Panc1 (cell line): Measurements from ENCODE around the gene OSTC. TPM values are rescaled to one million over a fixed set of nuclear protein-coding genes. Genes with fewer than 3 reads are reported as not detected.

ENCODE experiments used
- ATAC-seq: fragments of 200-7000 bp; cut with Tn5 transposase; 2 replicates; pipeline ENCODE4 v1.9.1; 2020; ENCODE audit warnings: mild to moderate bottlenecking, moderate library complexity
- BruUV-seq: library from RNA; stranded (reverse); fragments of 400-500 nt; replicated peaks from 2 replicates; lab custom pipeline; 2021; lab: Mats Ljungman, UMichigan
- CTCF ChIA-PET: fragments of 300-600 bp; sonication (Branson Sonifier 250); formaldehyde crosslinking; loops from one replicate; lab custom pipeline; 2022; ENCODE audit warnings: antibody characterized with exemption; lab: Charles Lee
- POLR2A ChIA-PET: fragments of 300-600 bp; sonication (Branson Sonifier 250); formaldehyde crosslinking; loops from one replicate; lab custom pipeline; 2022; ENCODE audit warnings: antibody characterized with exemption; lab: Charles Lee
- DNase-seq: peaks from one replicate; pipeline ENCODE4 v3.0.0-alpha.2; 2010; ENCODE audit warnings: low read depth, low spot score
- H3K27ac ChIP-seq: 2 replicates; pipeline ENCODE4 v1.5.1; 2011; ENCODE audit warnings: mild to moderate bottlenecking, low read length, inconsistent platforms
- H3K27me3 ChIP-seq: fragments of 200-500 bp; sonication (Bioruptor generic); 2 replicates; pipeline ENCODE4 v1.6.0; 2014; ENCODE audit warnings: low read length, inconsistent platforms; ENCODE audit not compliant: control insufficient read depth, insufficient read depth
- H3K36me3 ChIP-seq: fragments of 200-500 bp; sonication (Bioruptor generic); 2 replicates; pipeline ENCODE4 v1.5.1; 2014; ENCODE audit warnings: inconsistent platforms, mild to moderate bottlenecking, low read length, moderate library complexity; ENCODE audit not compliant: control insufficient read depth, insufficient read depth
- H3K4me1 ChIP-seq: 2 replicates; pipeline ENCODE4 v1.5.1; 2011; ENCODE audit warnings: inconsistent platforms, mild to moderate bottlenecking, low read length, moderate library complexity; ENCODE audit not compliant: control insufficient read depth, insufficient read depth
- H3K4me3 ChIP-seq, 2 experiments: 2 replicates each; pipeline ENCODE4 v1.5.1; 2011 to 2012; ENCODE audit warnings: low read depth in 2 of 2, low read length in 2 of 2, mild to moderate bottlenecking in 2 of 2, inconsistent platforms in 1 of 2, moderate library complexity in 1 of 2
- H3K9me3 ChIP-seq: fragments of 200-500 bp; sonication (Bioruptor generic); 2 replicates; pipeline ENCODE4 v1.5.1; 2014; ENCODE audit warnings: low read depth, mild to moderate bottlenecking, inconsistent platforms, low read length, moderate library complexity; ENCODE audit not compliant: control insufficient read depth, insufficient read depth
- CTCF ChIP-seq: fragments of 450-650 bp; IDR thresholded peaks from 2 replicates; pipeline ENCODE4 v1.5.1; 2017; ENCODE audit warnings: mild to moderate bottlenecking
- POLR2AphosphoS5 ChIP-seq: IDR thresholded peaks from 2 replicates; pipeline ENCODE4 v1.6.1; 2012; ENCODE audit warnings: mild to moderate bottlenecking, low read depth, low read length, moderate library complexity
- REST ChIP-seq, 2 experiments: IDR thresholded peaks; 2 replicates each; pipeline ENCODE4 v1.6.1; 2011 to 2012; ENCODE audit warnings: low read depth in 2 of 2, control low read depth in 1 of 2, low read length in 1 of 2, mild to moderate bottlenecking in 1 of 2, moderate library complexity in 1 of 2; ENCODE audit not compliant: insufficient read depth in 1 of 2
- SIN3A ChIP-seq: IDR thresholded peaks from 2 replicates; pipeline ENCODE4 v1.6.1; 2012; ENCODE audit warnings: low read depth, mild to moderate bottlenecking, low read length, moderate library complexity, borderline replicate concordance; ENCODE audit not compliant: insufficient read depth
- TCF7L2 ChIP-seq: IDR thresholded peaks from 2 replicates; pipeline ENCODE4 v1.6.1; 2011; ENCODE audit warnings: mild to moderate bottlenecking, low read depth, low read length, inconsistent platforms
- in situ Hi-C: cut with HindIII; loops from 2 replicates; pipeline ENCODE4 v1.10.0; 2016; ENCODE audit warnings: low sequenced_read_pairs, low pct_unique_long_range_greater_than_20kb
- intact Hi-C: fragments of 100-400 bp; cut with micrococcal nuclease; formaldehyde crosslinking; loops from one replicate; pipeline ENCODE4 v1.10.0; 2022; ENCODE audit not compliant: unreplicated experiment
- total RNA-seq: library from RNA; stranded (reverse); gene quantifications from one replicate; pipeline ENCODE4 v1.2.1, GENCODE V29; 2021; ENCODE audit not compliant: unreplicated experiment

The OSTC gene
- total RNA-seq, 1 experiment from 2014 or later, result 57.8 TPM

GRCh38 chr4:108622022-108622421, 28.4 kb upstream of the OSTC start:
- H3K27me3 ChIP-seq, result no peaks in the 10 kb centered on the region
- no peaks in the 10 kb centered on the region for H3K9me3 ChIP-seq
- POLR2A ChIA-PET, result no interaction called here
- H3K4me1 ChIP-seq, result peaks cover 7% of the 10 kb centered on the region
- intact Hi-C loops, result no loop called here
- TF ChIP-seq SIN3A, result no peak
- TF ChIP-seq CTCF, result no peak
- no peak for TF ChIP-seq TCF7L2
- TF ChIP-seq REST (IDR thresholded peaks at IDR 0.05; ENCODE audit: insufficient read depth in 1 of 2, low read depth in 2 of 2, low read length in 1 of 2), result no peak
- TF ChIP-seq POLR2AphosphoS5, result no peak
- BruUV-seq, result no TSS peak
- peaks cover 35% of the 10 kb centered on the region for H3K36me3 ChIP-seq
- in situ Hi-C loops, result no loop called here
- DNase-seq (no peak), ATAC-seq (no peak)
- CTCF ChIA-PET, result no interaction called here
- peak overlapping the region; percentile 95 to 99 for H3K4me3 ChIP-seq
- H3K27ac ChIP-seq, result peak overlapping the region; percentile 98; the same call in 1 of the 2 replicates

DNA sequence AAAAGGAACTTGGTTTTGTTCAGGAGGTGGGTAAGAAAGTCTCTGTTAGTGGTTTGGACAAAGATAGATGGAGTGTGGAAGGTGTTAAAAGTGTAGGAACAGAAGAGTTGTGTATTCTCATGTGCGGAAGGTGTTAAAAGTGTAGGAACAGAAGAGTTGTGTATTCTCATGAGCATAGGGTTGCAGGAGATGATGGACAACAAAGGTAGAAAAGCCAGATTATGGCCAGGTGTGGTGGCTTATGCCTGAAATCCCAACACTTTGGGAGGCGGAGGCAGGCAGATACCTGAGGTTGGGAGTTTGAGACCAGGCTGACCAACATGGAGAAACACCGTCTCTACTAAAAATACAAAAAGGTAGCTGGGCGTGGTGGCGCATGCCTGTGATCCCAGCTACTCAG, 27.6 kb upstream of the OSTC start:
- H3K36me3 ChIP-seq, result peaks cover 37% of the 10 kb centered on the region
- BruUV-seq, result no TSS peak
- H3K4me1 ChIP-seq, result peaks cover 7% of the 10 kb centered on the region
- intact Hi-C loops, result no loop called here
- no peaks in the 10 kb centered on the region for H3K27me3 ChIP-seq
- TF ChIP-seq SIN3A, result no peak
- no peak for TF ChIP-seq REST (IDR thresholded peaks at IDR 0.05; ENCODE audit: insufficient read depth in 1 of 2, low read depth in 2 of 2, low read length in 1 of 2)
- TF ChIP-seq TCF7L2, result no peak
- no peak for TF ChIP-seq CTCF
- no peak for TF ChIP-seq POLR2AphosphoS5
- in situ Hi-C loops, result no loop called here
- H3K4me3 ChIP-seq, result no peak overlapping the region
- no peaks in the 10 kb centered on the region for H3K9me3 ChIP-seq
- no peak overlapping the region for H3K27ac ChIP-seq
- ATAC-seq (no peak), DNase-seq (no peak)
- ChIA-PET POLR2A (no interaction called here), CTCF (no interaction called here)
